ENCODE measurements around the gene MGAT5.

The MGAT5 gene

GRCh38 chr2:134361648-134362047 is 107.8 kb downstream of the MGAT5 start:
- no peak for ATAC-seq
- no peak for TF ChIP-seq ZFP3 (CRISPR knock-in tag; IDR thresholded peaks at IDR 0.05)
- no peak for TF ChIP-seq ZNF565 (CRISPR knock-in tag; conservative IDR thresholded peaks at IDR 0.05; ENCODE audit: low read depth)
- no peak for TF ChIP-seq CSDC2 (CRISPR knock-in tag; IDR thresholded peaks at IDR 0.05)
- no peak for TF ChIP-seq ZNF8 (CRISPR knock-in tag; IDR thresholded peaks at IDR 0.05)

DNA sequence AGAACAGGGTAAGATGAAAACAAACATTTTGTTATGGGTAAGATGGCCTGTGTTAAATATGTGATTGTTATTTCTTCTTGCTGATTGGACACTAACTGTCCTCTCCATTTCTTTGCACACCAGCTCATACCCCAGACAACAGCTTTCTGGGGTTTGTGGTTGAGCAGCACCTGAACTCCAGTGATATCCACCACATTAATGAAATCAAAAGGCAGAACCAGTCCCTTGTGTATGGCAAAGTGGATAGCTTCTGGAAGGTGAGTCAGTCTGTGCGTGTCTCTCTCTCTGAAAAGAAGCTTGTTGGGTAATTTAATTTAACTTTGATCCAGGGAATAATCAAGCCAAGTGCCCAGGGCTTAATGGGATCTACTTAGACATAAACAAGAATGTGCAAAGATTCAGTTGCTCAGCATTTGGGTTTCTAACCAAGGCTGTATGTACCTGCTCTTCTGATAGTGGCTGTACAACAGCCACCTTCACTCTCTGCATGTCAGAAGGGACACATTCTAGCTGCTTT is 108.3 kb downstream of the MGAT5 start:
- ATAC-seq: no peak
- TF ChIP-seq ZC3H10 (CRISPR knock-in tag; IDR thresholded peaks at IDR 0.05) (no peak), POU6F1 (CRISPR knock-in tag; IDR thresholded peaks at IDR 0.05; ENCODE audit: borderline replicate concordance, low read depth) (no peak), OSR1 (CRISPR knock-in tag; IDR thresholded peaks at IDR 0.05) (no peak), ARNTL (CRISPR knock-in tag; IDR thresholded peaks at IDR 0.05; ENCODE audit: borderline replicate concordance, low read depth) (no peak), TCF4 (CRISPR knock-in tag; IDR thresholded peaks at IDR 0.05; ENCODE audit: borderline replicate concordance) (no peak)
- TF ChIP-seq, protein P1, sequence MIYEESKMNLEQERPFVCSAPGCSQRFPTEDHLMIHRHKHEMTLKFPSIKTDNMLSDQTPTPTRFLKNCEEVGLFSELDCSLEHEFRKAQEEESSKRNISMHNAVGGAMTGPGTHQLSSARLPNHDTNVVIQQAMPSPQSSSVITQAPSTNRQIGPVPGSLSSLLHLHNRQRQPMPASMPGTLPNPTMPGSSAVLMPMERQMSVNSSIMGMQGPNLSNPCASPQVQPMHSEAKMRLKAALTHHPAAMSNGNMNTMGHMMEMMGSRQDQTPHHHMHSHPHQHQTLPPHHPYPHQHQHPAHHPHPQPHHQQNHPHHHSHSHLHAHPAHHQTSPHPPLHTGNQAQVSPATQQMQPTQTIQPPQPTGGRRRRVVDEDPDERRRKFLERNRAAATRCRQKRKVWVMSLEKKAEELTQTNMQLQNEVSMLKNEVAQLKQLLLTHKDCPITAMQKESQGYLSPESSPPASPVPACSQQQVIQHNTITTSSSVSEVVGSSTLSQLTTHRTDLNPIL (CRISPR knock-in tag; IDR thresholded peaks at IDR 0.05; ENCODE audit: low read depth): no peak

GRCh38 chr2:134362740-134363139 is 108.9 kb downstream of the MGAT5 start:
- ATAC-seq: no peak
- TF ChIP-seq PATZ1 (CRISPR knock-in tag; IDR thresholded peaks at IDR 0.05; ENCODE audit: borderline replicate concordance) (no peak), ZC3H10 (CRISPR knock-in tag; IDR thresholded peaks at IDR 0.05) (no peak), TCF4 (CRISPR knock-in tag; IDR thresholded peaks at IDR 0.05; ENCODE audit: borderline replicate concordance) (no peak), ESRRG (CRISPR knock-in tag; IDR thresholded peaks at IDR 0.05) (no peak), ZNF8 (CRISPR knock-in tag; IDR thresholded peaks at IDR 0.05) (no peak), ISL1 (CRISPR knock-in tag; IDR thresholded peaks at IDR 0.05) (no peak)
- TF ChIP-seq, protein P2, sequence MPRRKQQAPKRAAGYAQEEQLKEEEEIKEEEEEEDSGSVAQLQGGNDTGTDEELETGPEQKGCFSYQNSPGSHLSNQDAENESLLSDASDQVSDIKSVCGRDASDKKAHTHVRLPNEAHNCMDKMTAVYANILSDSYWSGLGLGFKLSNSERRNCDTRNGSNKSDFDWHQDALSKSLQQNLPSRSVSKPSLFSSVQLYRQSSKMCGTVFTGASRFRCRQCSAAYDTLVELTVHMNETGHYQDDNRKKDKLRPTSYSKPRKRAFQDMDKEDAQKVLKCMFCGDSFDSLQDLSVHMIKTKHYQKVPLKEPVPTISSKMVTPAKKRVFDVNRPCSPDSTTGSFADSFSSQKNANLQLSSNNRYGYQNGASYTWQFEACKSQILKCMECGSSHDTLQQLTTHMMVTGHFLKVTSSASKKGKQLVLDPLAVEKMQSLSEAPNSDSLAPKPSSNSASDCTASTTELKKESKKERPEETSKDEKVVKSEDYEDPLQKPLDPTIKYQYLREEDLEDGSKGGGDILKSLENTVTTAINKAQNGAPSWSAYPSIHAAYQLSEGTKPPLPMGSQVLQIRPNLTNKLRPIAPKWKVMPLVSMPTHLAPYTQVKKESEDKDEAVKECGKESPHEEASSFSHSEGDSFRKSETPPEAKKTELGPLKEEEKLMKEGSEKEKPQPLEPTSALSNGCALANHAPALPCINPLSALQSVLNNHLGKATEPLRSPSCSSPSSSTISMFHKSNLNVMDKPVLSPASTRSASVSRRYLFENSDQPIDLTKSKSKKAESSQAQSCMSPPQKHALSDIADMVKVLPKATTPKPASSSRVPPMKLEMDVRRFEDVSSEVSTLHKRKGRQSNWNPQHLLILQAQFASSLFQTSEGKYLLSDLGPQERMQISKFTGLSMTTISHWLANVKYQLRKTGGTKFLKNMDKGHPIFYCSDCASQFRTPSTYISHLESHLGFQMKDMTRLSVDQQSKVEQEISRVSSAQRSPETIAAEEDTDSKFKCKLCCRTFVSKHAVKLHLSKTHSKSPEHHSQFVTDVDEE (CRISPR knock-in tag; IDR thresholded peaks at IDR 0.05): no peak

DNA sequence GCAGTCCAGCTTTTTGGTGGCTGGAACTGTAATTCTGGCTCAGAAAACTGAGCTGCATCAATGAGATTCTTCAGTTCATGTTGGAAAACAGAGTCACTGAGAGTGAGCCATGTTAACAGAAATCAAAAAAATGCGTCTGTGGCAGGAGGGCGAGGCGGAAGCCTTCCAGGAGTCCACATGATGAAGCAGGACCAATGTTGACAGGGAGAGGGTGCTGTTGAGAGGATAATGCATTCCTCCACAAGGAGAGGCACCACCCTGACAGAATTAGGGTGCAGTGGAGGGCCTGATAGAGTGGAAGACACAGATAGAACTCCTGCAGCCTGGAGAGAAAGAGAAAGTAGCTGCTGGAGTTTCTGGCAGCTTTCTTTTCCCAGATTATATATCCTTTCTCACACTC is 111.5 kb downstream of the MGAT5 start:
- peak; percentile 11; the same call in 1 of the 3 replicates for ATAC-seq
- no peak for TF ChIP-seq ZNF8 (CRISPR knock-in tag; IDR thresholded peaks at IDR 0.05)
- no peak for TF ChIP-seq CSDC2 (CRISPR knock-in tag; IDR thresholded peaks at IDR 0.05)
- no peak for TF ChIP-seq GLIS3 (CRISPR knock-in tag; IDR thresholded peaks at IDR 0.05)
- no peak for TF ChIP-seq SNAI2 (CRISPR knock-in tag; IDR thresholded peaks at IDR 0.05)
- no peak for TF ChIP-seq TCF4 (CRISPR knock-in tag; IDR thresholded peaks at IDR 0.05; ENCODE audit: borderline replicate concordance)
- TF ChIP-seq POU6F1 (CRISPR knock-in tag; IDR thresholded peaks at IDR 0.05; ENCODE audit: borderline replicate concordance, low read depth): no peak
- no peak for TF ChIP-seq CSRNP3 (CRISPR knock-in tag; IDR thresholded peaks at IDR 0.05)
- no peak for TF ChIP-seq ESRRG (CRISPR knock-in tag; IDR thresholded peaks at IDR 0.05)
- TF ChIP-seq ZFP30 (CRISPR knock-in tag; IDR thresholded peaks at IDR 0.05): no peak
- no peak for TF ChIP-seq ZNF70 (CRISPR knock-in tag; IDR thresholded peaks at IDR 0.05)
- no peak for TF ChIP-seq ZNF565 (CRISPR knock-in tag; conservative IDR thresholded peaks at IDR 0.05; ENCODE audit: low read depth)
- no peak for TF ChIP-seq TOX (CRISPR knock-in tag; IDR thresholded peaks at IDR 0.05; ENCODE audit: borderline replicate concordance)
- TF ChIP-seq ZC3H10 (CRISPR knock-in tag; IDR thresholded peaks at IDR 0.05): no peak
